ENCODE results near the gene PRKAG3.

The PRKAG3 gene

DNA sequence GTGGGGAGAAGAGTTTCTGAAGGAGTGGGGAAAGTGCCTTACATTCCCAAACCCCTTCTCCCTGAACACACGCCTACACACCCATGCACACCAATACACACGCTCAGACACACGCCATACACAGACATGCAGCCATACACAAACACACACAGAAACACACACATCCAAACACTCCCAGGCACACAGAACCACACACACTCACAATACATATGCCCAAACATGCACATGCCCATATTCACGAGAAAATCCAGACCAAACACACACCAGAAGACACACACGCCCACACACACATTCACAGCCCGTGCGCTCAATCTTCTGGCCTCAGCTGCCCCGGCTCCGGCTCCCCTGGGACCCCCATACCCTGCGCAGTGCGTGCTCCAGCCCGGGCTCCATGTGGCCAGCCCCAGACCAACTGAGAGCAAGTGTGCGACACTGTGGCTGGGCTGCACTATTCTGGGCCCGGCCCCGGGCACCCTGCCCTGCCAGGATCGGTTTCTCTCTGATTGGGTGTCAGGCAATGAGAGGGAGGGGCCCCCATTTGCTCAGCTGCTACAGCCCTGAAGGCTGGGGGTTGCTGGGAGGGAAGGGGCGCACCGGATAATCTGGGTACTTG, at the start of gene PRKAG3:
TSS of gene PRKAG3 (minus strand) at position 426 of the 613 bp plus-strand sequence.
- no peaks in the 10 kb centered on the region for H3K4me1 Mint-ChIP-seq
- CTCF ChIA-PET, result no interaction called here
- H3K27me3 Mint-ChIP-seq, result peaks cover 52% of the 10 kb centered on the region
- H3K27ac Mint-ChIP-seq, result no peak within 1 kb of the TSS
- H3K9me3 Mint-ChIP-seq, result no peaks in the 10 kb centered on the region
- no peaks in the 10 kb centered on the region for H3K36me3 Mint-ChIP-seq
- no peak for DNase-seq
- no peak within 1 kb of the TSS for H3K4me3 Mint-ChIP-seq

DNA sequence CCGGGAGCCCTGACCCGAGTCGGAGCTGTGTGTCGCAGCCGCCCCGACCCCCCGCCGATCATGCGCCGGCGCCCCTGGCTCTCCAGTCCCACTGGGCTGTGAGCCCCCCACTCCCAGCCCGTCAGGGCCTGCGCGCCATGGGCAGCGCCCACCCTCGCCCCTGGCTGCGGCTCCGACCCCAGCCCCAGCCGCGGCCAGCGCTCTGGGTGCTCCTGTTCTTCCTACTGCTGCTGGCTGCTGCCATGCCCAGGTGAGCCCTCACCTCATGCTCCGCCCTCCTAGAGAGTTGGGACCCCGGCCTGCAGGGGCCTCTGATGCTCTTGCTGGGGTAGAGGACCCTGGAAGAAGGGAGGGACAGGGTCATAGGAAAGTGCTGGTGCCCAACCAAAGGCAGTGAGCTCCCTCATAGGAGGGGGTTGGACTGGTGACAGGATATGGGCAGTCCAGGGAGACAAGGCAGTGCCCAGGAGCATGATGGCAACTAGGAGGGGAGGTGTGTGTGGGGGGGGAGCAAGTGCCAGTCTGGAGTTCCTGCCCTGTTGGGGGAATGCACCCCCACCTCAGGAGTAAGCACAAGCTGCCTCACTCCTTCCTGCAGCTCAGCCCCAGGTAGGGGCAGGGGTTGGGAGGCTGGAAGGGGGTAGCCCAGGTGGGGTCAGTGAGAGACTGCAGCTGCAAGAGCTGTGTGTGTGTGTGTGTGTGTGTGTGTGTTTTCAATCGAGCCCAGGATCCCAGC, 49.4 kb upstream of the PRKAG3 start:
- Mint-ChIP-seq H3K27ac (no peak overlapping the region), H3K4me3 (no peak overlapping the region), H3K36me3 (no peaks in the 10 kb centered on the region), H3K27me3 (peaks cover 98% of the 10 kb centered on the region), H3K4me1 (peaks cover 16% of the 10 kb centered on the region), H3K9me3 (no peaks in the 10 kb centered on the region)
- CTCF ChIA-PET, result interaction anchor here (2.1 to 13.5 kb wide), 2 partner anchors 11 to 19 kb away, joined by 7 to 443 read pairs; no protein-coding TSS in a partner anchor
- DNase-seq, result no peak

DNA sequence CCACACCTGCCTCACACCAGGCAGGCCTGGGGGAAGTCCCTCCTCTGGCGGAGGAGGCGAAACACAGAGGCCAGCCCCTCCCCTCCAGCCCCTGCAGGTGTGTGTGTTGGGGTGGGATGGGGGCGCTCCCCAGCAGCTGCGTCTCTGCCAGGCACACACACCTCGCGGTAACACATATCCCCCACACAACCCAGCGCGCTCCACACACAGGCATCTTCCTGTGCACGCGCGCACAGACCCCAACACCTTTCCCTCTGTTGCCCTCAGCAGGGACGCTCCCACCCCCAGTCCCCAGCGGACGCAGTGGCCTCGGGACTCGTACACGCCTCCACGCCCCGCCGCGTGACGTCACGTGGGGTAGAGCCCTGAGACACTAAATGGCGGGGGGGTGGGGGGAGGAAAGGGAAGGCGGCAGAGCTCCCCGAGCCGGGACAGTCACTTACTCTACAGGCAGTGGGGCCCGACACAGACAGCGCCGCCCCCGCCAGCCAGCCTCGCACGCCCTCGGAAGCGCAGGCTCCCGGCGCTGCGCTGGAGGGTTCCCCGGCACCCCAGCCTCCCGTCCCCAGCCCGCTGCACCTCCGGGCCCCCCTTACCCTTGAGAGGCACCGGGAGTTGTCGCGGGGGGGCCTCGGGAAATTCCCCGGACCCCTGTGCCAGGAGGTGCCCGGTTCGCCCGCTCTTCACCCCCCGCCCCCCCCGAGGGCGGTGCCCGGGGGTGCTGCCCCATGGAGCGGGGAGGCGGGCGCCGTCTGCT, 48.7 kb upstream of the PRKAG3 start, which contains the start of gene WNT10A:
TSS of gene WNT10A (plus strand) at position 751 of the 757 bp plus-strand sequence. CDS start 144 bp downstream, outside the sequence.
- Mint-ChIP-seq H3K9me3 (no peaks in the 10 kb centered on the region), H3K4me3 (peak within 1 kb of the TSS; percentile 37), H3K27ac (no peak within 1 kb of the TSS), H3K36me3 (no peaks in the 10 kb centered on the region), H3K27me3 (peaks cover 98% of the 10 kb centered on the region), H3K4me1 (peaks cover 16% of the 10 kb centered on the region)
- CTCF ChIA-PET, result interaction anchor here (1.2 to 13.5 kb wide), 4 partner anchors 11 to 30 kb away, joined by 3 to 443 read pairs (median 6); no protein-coding TSS in a partner anchor
- DNase-seq, result peak; percentile 61

DNA sequence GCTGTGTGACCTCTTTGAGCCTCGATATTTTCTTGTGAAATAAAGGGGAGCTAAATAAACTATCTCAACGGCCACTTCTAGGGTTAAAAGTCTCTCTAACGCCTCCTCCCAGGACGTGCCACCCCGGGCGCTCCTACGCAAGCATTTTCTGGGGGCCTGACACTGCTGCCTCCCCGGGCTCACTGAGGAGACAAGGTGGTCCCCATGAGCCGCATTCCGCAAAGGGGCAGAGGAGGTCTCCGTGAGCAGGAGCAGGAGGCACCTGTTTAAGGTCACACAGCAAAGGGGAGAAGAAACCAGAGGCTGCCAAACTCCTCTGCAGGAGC, 48.1 kb upstream of the PRKAG3 start:
- Mint-ChIP-seq H3K27me3 (peaks cover 98% of the 10 kb centered on the region), H3K4me1 (peaks cover 16% of the 10 kb centered on the region), H3K4me3 (peak overlapping the region; percentile 37), H3K9me3 (no peaks in the 10 kb centered on the region), H3K36me3 (no peaks in the 10 kb centered on the region), H3K27ac (no peak overlapping the region)
- CTCF ChIA-PET, result interaction anchor here (1.2 to 13.5 kb wide), 4 partner anchors 10 to 30 kb away, joined by 3 to 443 read pairs (median 6); no protein-coding TSS in a partner anchor
- no peak for DNase-seq

DNA sequence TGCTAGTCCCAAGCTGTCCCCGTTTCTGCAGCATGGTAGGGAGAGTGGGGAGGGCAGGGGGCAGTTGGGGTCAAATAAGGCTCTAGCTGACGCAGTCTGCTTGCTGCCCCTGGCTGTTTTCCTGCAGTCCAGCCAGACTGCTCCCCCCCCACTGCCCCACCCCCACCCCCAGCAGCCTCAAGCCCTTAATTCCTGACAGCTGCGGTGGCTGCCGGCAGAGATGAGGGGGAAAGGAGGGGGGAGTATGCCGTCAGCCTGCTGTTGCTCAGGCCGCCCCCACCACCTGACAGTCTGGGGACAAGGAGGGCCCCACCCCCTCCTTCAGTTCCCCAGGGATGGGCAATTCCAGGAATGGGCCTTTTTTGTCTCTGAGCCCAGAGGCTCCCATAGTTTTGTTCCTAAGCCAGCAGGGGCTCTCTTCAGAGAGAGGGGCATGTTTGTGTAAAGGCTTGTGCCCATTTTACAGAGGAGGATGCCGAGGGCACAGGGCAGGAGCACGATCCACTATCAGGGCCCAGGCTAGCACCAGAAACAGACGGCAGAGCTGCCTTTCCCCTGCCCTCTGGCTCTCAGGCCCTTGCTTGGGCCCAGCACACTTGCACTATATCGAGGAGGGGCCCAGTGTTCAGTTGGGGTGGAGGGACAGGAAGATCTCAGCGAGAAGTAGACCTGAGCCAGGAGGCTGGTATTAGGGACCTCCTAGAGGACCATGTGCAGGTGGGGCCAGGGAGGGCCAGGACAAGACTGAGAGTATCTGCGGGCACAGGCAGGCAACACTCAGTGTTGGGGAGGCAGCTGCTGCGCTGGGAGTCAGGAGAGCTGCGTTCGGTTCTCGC, 47.5 kb upstream of the PRKAG3 start:
- DNase-seq, result no peak
- H3K4me1 Mint-ChIP-seq, result peaks cover 16% of the 10 kb centered on the region
- H3K27ac Mint-ChIP-seq, result no peak overlapping the region
- no peak overlapping the region for H3K4me3 Mint-ChIP-seq
- H3K9me3 Mint-ChIP-seq, result no peaks in the 10 kb centered on the region
- peaks cover 98% of the 10 kb centered on the region for H3K27me3 Mint-ChIP-seq
- no peaks in the 10 kb centered on the region for H3K36me3 Mint-ChIP-seq
- CTCF ChIA-PET, result interaction anchor here (0.7 to 13.5 kb wide), 8 partner anchors 8 to 99 kb away, joined by 3 to 443 read pairs (median 4); no protein-coding TSS in a partner anchor

DNA sequence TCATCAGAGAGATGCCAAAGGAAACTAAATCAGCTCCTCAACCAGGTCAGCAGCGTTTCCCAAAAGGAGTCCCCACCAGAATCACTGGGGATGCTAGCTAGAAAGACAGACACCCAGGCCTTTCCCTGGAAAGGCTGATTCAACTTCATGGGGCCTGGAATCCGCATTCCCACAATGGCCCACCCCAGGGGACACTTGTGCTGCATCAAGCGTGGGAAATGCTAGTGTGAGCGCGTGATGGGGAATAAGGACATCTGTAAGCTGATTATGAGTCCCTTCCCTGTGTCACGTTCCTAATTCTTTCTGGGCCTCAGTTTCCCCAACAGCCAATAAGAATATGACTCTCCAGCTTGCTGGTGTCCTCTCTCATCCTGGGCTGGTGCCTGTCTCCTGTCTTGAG, 46.9 kb upstream of the PRKAG3 start:
- Mint-ChIP-seq H3K27ac (no peak overlapping the region), H3K27me3 (peaks cover 98% of the 10 kb centered on the region), H3K9me3 (no peaks in the 10 kb centered on the region), H3K4me3 (no peak overlapping the region), H3K36me3 (no peaks in the 10 kb centered on the region), H3K4me1 (peaks cover 16% of the 10 kb centered on the region)
- DNase-seq, result no peak
- CTCF ChIA-PET, result interaction anchor here (0.7 to 13.5 kb wide), 7 partner anchors 8 to 100 kb away, joined by 3 to 443 read pairs (median 5); partner anchors contain the start of gene CDK5R2

DNA sequence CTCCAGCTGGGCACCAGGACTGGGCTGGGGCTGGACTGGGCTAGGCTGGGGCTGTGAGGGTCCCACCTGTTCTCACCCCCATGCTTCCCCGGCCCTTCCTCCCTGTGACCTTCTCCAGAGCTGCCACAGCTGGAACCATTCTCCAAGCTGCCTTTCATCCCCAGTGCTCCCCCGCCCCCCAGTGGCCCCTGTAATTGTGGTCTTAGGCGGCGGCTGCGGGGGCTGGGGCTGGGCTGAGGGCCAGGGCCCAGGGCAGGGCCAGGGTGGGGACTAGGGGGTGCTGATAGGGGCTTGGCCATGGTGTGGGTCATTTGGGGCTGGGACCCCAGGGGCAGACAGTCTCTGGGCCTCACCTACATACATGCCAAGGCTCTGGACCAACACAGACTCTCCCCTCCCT, 46.3 kb upstream of the PRKAG3 start:
- Mint-ChIP-seq H3K4me1 (peaks cover 17% of the 10 kb centered on the region), H3K9me3 (no peaks in the 10 kb centered on the region), H3K4me3 (no peak overlapping the region), H3K27ac (no peak overlapping the region), H3K27me3 (peaks cover 98% of the 10 kb centered on the region), H3K36me3 (no peaks in the 10 kb centered on the region)
- CTCF ChIA-PET, result interaction anchor here (0.7 to 13.5 kb wide), 8 partner anchors 9 to 203 kb away, joined by 3 to 443 read pairs (median 6); partner anchors contain the start of gene CDK5R2
- DNase-seq, result no peak

DNA sequence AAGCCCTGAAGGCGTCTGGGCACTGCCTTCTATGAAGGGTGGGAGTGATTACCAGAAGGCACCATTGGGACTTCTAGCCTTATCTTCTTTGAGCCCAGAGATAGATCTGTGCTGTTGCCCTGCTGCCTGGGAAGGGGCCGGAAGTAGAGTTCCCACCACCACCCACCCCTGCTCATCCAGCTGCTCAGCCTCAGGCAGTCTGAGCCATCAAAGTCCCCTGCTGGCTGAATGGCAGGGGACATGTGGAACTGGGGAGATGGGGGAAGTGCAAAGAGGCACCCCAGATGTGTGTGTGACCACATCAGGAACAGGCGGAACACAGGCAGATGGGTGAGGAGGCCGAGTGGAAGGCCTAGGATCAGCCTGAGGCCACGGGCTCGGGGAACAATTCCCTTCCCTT, 45.7 kb upstream of the PRKAG3 start:
- peaks cover 98% of the 10 kb centered on the region for H3K27me3 Mint-ChIP-seq
- H3K27ac Mint-ChIP-seq, result no peak overlapping the region
- CTCF ChIA-PET, result interaction anchor here (0.7 to 13.5 kb wide), 18 partner anchors 9 to 203 kb away, joined by 3 to 443 read pairs (median 6); partner anchors contain the start of gene CDK5R2
- no peaks in the 10 kb centered on the region for H3K9me3 Mint-ChIP-seq
- peaks cover 17% of the 10 kb centered on the region for H3K4me1 Mint-ChIP-seq
- DNase-seq, result no peak
- H3K36me3 Mint-ChIP-seq, result no peaks in the 10 kb centered on the region
- no peak overlapping the region for H3K4me3 Mint-ChIP-seq

DNA sequence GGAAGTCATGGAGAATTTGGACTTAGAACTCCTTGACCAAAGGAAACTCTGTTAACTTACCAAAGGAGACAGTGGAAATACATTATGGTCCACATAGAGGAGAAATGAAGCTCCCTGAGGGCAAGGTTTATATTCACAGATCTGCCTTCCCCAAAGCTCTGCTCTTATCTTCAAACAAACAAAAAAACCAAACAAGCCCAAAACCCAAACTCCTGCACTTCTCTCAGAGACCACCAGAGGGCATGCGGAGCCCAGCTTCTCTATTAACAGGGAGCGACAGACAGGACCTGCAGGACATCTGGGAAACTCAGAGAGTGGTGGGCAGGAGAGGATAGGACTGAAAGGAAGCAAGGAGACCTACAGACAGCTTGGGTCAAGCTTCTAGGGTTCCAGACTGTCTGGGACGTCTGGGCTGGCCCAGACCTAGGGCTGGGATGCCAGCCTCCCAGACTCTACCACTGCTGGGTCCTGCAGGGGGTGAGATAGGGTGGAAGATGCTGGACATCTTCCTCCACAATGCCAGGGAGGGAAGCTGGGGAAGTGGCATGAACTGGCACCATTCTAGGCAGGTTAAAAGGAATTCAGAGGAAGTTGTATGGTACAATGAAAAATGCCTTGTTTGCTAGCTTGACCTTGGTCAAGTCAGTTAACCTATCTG, 45.1 kb upstream of the PRKAG3 start:
- DNase-seq, result peak; percentile 78
- peaks cover 22% of the 10 kb centered on the region for H3K4me1 Mint-ChIP-seq
- H3K9me3 Mint-ChIP-seq, result no peaks in the 10 kb centered on the region
- H3K27me3 Mint-ChIP-seq, result peaks cover 98% of the 10 kb centered on the region
- CTCF ChIA-PET, result interaction anchor here (0.6 to 13.5 kb wide), 28 partner anchors 9 to 248 kb away, joined by 3 to 443 read pairs (median 4); partner anchors contain the start of genes CDK5R2 and WNT6
- H3K36me3 Mint-ChIP-seq, result no peaks in the 10 kb centered on the region
- no peak overlapping the region for H3K27ac Mint-ChIP-seq
- no peak overlapping the region for H3K4me3 Mint-ChIP-seq

DNA sequence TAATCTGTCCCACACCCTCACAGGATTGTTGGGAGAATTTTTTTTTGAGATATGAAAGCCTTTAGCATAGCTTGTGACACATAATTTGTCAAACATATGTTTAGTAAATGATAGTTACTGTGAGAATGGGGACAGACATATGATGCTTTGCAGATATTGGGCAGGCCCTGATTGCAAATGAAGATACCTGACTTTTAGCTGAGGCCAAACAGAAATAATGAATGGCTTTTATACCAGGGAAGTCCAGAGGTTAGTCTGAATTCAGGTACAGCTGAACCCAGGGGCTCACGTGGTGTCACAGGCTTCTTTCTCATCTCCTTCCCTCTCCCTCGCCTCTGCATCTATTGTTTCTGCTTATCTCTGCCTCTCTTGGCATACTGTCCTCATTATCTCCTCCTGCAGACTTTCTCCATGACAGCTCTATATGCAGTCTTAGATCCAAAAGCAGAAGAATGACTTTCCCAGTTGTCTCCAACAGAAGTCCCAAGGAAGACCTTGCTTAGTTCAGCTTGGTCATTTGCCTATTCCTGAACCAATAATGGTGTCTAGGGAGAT, 44.2 kb upstream of the PRKAG3 start:
- CTCF ChIA-PET, result interaction anchor here (0.6 to 13.5 kb wide), 26 partner anchors 8 to 279 kb away, joined by 3 to 443 read pairs (median 4); partner anchors contain the start of genes CDK5R2 and WNT6
- Mint-ChIP-seq H3K36me3 (no peaks in the 10 kb centered on the region), H3K9me3 (no peaks in the 10 kb centered on the region), H3K4me3 (no peak overlapping the region), H3K27ac (no peak overlapping the region), H3K4me1 (peaks cover 22% of the 10 kb centered on the region), H3K27me3 (peaks cover 98% of the 10 kb centered on the region)
- no peak for DNase-seq

DNA sequence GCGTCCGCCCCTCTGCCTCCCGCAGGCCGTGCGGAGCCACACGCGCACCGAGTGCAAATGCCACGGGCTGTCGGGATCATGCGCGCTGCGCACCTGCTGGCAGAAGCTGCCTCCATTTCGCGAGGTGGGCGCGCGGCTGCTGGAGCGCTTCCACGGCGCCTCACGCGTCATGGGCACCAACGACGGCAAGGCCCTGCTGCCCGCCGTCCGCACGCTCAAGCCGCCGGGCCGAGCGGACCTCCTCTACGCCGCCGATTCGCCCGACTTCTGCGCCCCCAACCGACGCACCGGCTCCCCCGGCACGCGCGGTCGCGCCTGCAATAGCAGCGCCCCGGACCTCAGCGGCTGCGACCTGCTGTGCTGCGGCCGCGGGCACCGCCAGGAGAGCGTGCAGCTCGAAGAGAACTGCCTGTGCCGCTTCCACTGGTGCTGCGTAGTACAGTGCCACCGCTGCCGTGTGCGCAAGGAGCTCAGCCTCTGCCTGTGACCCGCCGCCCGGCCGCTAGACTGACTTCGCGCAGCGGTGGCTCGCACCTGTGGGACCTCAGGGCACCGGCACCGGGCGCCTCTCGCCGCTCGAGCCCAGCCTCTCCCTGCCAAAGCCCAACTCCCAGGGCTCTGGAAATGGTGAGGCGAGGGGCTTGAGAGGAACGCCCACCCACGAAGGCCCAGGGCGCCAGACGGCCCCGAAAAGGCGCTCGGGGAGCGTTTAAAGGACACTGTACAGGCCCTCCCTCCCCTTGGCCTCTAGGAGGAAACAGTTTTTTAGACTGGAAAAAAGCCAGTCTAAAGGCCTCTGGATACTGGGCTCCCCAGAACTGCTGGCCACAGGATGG, 42.0 kb upstream of the PRKAG3 start:
- no peaks in the 10 kb centered on the region for H3K9me3 Mint-ChIP-seq
- CTCF ChIA-PET, result interaction anchor here (0.9 to 13.5 kb wide), 8 partner anchors 13 to 122 kb away, joined by 3 to 443 read pairs (median 11); no protein-coding TSS in a partner anchor
- no peak overlapping the region for H3K27ac Mint-ChIP-seq
- H3K4me1 Mint-ChIP-seq, result peaks cover 12% of the 10 kb centered on the region
- H3K27me3 Mint-ChIP-seq, result peaks cover 100% of the 10 kb centered on the region
- H3K4me3 Mint-ChIP-seq, result no peak overlapping the region
- H3K36me3 Mint-ChIP-seq, result no peaks in the 10 kb centered on the region
- DNase-seq, result no peak

Measured in activated naive CD4-positive, alpha-beta T cell treated with anti-CD3 and anti-CD28 coated beads, Interleukin-2, amount 10 ng/mL, durations not matched to agents 7 days and 5 days (primary cell).